Upper lobe of left lung (tissue), 4 donors: ENCODE data around the gene ABCC5.

Experiments
- CTCF ChIP-seq, 6 experiments: fragments of 450-650 bp in 4 of 6; fragments of 200-600 bp in 2 of 6; sonication (generic) in 2 of 6; IDR thresholded peaks; one replicate each; pipeline ENCODE4 v1.5.1; 2016 to 2019; ENCODE audit warnings: antibody characterized with exemption in 6 of 6
- EP300 ChIP-seq, 4 donors: sonication (generic); formaldehyde crosslinking; IDR thresholded peaks; one replicate each; pipeline ENCODE4 v1.5.1; 2017; ENCODE audit warnings: antibody characterized with exemption in 4 of 4, control low read depth in 2 of 4
- POLR2A ChIP-seq, 4 donors: fragments of 450-650 bp; IDR thresholded peaks; one replicate each; pipeline ENCODE4 v1.5.1; 2016 to 2017; ENCODE audit warnings: antibody characterized with exemption in 4 of 4, mild to moderate bottlenecking in 2 of 4
- POLR2AphosphoS5 ChIP-seq, 2 donors: sonication (generic); formaldehyde crosslinking; IDR thresholded peaks; one replicate each; pipeline ENCODE4 v1.5.1; 2017; ENCODE audit warnings: antibody characterized with exemption in 2 of 2

- TF ChIP-seq POLR2AphosphoS5 (IDR thresholded peaks at IDR 0.05), result no peak
- no peak for TF ChIP-seq CTCF (IDR thresholded peaks at IDR 0.05)
- TF ChIP-seq POLR2A (IDR thresholded peaks at IDR 0.05), result no peak
- TF ChIP-seq EP300 (IDR thresholded peaks at IDR 0.05), result no peak
Observed at GRCh38 chr3:184029443-184029842, 11.8 kb upstream of the ABCC5 start.
